ENCODE data around the gene TNFRSF1A. TPM values are rescaled to one million over a fixed set of nuclear protein-coding genes. Genes with fewer than 3 reads are reported as not detected.
"Not testable (repeated sequence)": the region's sequence is repeated elsewhere in the genome, so short reads cannot be mapped to it uniquely, and the experiment has no call there.

Gene TNFRSF1A
- total RNA-seq, 1 donor from 2014 or later: 76.0 TPM

DNA sequence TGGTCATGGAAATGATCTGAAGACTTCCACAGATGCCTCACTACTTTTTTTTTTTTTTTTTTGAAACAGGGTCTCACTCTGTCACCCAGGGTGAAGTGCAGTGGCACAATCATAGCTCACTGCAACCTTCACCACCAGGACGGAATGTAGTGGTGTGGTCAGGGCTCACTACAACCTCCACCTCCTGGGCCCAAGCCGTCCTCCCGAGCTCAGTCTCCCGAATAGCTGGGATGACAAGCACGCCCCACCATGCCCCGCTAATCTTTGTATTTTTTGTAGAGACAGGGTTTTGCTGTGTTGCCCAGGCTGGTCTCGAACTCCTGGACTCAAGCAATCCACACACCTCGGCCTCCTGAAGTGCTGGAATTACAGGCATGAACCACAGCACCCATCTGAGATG lies 3.3 kb downstream of the TNFRSF1A start:
- DNase-seq (ENCODE audit: low spot score); ATAC-seq: not testable (repeated sequence)

DNA sequence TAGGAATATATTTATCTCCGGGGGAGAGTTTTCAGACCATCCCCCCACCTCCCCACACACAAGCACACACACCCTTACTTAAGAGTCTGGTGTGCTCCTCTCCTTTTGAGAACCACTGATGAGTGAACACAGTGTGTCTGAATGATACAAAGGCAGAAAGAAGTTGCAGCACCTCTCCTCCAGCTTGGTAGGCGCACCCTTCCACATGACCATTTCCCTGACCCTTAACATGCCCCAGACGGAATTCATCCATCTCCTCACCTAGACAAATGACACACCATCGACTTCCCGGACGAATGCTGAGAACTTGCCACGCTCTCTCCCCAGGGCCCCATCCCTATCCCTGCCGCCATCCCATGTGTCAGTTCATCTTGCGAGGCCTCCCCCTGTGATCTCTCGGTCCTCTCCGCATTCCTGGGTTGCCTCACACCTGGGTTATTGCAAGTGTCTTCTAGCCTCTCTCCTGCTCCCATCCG lies 3.9 kb downstream of the TNFRSF1A start:
- DNase-seq (ENCODE audit: low spot score): no peak
- ATAC-seq: no peak

DNA sequence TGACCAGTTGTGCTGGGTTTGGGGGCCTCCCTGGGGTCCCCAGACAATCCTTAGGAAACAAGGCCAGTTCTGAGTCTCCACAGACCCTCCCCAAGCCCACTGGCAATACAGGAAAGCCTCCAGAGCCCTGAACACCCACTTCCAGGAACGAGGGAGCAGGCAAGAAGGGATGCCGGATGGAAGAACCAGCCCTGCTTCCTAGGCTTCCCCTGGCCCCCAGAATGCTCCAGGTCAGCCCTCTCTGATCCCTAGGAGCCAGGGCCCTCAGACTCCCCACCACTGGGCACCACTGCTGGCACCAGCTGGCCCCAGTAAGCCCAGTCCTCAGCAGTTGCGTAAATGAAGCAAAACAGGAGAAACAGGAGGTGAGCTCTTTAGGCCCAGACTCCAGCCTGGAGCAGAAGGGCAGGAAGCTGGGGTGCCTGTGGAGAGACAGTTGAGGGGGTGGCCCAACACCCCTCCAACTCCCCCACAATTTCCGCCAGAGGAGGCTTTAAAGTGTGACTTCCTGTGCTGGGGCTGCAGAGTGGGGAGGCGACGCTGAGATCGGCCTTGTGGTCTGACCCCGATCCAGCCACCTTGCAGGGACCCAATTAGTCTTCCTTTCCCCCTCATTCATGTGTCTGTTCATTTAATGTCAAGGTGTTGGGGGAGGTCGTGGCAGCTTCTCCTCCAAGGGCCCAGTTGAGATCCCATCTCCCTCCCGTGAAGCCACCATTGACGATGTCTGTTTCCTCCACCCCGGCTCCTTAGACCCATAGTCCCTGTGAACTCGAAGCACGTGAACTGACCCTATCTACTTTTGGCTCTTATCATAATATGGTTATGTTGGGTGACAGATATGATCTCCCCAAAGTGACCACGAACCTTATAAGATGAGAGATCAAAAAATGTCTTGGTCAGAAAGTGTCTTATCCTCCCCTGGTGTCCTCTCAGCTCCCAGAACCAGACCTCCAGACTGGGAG lies 4.7 kb downstream of the TNFRSF1A start:
- no peak for DNase-seq (ENCODE audit: low spot score)
- peak; percentile 24 for ATAC-seq

DNA sequence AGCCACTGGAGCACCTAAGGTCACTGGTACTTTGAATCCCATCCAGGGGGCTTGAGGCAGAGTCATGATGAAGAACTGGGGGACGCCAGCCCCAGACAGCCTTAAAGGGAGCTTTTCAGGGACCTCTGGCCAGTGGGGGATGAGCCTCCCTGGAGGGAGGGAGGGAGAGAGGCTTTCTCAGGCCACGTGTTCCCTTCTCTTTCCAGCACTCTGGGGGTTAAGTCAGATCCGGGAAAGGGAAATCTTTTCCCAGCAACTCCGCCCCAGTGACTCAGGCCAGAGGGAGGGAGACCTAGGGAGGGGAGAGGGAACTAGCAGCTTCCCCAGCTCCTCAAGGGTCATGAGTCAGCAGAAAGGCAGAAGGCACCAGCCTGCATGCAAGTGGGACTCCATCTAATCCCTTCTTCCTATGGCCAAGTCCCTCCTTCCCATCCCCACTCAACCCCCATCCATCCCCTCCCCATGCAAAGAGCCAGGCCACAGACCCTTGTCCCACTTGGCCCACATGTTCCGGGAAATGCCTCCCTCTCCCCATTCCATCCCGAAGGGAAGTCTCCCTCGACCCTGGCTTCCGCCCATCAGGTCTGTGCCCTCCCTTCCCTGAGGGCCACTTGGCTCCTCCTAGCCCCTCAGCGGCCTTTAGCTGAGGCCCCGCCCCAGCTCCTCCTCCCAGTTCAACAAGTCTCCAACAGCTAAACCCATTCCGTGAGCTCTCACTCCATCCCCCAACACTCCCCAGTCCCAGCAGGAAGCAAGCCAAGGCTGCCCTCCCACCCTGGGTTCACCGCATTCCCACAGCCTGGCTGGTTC lies 5.6 kb downstream of the TNFRSF1A start:
- ATAC-seq (peak; percentile 75), DNase-seq (ENCODE audit: low spot score) (peak; percentile 95)

DNA sequence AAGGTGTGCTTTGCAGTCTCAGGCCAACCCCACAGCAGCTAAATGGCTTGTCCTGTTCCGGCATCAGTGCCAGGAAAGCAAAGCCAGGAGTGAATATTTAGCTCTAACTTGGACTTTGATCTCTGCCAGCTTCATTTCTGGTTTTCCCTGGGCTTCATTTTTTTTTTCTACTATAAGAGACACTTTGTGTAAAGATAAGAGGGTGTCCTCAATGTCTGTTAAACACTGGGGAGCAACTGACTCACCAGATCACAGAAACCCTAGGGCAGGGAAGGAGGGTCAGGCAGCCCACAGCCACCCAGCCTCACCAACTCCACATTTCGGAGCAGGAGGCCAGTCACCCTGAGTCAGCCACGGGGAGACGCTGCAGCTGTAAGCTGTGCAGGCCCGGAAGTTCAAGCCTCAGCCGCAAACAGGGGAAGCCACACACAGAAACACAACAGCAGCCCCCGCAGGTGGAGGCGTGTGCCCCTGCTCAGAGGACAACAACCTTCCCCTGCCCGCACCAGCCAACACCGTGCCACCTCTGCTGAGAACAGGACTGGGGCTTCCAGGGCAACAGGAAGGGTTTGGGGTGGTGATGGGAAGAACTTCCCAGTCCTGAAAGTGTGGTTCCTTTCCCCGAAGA lies 6.3 kb downstream of the TNFRSF1A start:
- ATAC-seq (peak; percentile 53), DNase-seq (ENCODE audit: low spot score) (peak; percentile 74)

DNA sequence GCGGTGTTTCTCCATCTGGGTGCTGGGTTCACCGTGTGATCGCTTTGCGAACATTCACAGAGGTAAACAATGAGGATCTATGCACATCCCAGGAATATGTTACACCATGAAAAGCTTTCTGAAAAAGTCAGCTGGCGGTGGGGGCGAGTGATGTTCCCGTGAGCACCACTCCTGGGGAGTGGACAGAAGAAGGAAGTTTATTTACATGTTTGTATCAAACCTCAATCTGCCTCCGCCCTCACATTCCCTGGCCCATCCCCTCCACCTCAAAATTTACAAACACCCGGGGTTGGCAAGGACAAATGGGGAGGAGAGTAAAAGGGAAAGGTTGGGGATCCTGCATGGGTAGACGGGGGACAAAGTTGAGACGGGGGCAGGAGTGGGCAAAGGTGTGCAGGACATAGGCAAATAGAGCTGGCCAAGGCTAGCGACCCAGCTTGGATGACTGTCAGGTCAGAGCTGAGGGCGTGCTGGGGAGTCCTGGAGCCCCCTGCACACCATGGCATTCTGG lies 6.9 kb downstream of the TNFRSF1A start:
- peak; percentile 15 for ATAC-seq
- DNase-seq (ENCODE audit: low spot score): peak; percentile 84

DNA sequence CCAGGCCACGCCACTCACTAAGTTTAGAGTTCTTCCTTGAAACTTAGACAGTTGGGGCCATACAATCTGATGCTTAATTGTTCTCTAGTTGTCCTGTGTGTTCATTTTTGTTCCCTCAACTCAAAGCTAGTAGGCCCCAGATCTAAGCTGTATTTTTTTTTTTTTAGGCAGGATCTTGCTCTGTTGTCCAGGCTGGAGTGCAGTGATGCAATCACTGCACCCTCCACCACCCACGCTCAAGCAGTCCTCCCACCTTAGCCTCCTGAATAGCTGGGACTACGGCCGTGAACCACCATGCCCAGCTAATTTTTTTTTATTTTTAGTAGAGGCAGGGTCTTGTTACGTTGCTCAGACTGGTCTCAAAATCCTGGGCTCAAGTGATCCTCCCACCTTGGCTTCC lies 7.5 kb downstream of the TNFRSF1A start:
- ATAC-seq (no peak), DNase-seq (ENCODE audit: low spot score) (no peak)

DNA sequence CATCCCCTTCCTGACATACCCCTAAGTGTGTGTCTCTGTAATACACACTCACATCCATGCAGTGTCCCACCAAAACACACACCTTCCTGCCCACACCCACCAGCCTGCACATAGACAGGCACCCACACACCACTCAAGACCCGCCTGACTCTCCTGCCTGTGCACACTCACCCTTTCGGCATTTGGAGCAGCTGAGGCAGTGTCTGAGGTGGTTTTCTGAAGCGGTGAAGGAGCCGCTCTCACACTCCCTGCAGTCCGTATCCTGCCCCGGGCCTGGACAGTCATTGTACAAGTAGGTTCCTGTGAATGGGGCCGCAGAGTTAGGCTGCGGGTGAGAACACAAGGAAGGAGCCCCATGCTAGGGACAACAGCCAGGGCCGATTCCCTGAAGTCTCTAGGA lies 8.3 kb downstream of the TNFRSF1A start:
- ATAC-seq (no peak), DNase-seq (ENCODE audit: low spot score) (no peak)

DNA sequence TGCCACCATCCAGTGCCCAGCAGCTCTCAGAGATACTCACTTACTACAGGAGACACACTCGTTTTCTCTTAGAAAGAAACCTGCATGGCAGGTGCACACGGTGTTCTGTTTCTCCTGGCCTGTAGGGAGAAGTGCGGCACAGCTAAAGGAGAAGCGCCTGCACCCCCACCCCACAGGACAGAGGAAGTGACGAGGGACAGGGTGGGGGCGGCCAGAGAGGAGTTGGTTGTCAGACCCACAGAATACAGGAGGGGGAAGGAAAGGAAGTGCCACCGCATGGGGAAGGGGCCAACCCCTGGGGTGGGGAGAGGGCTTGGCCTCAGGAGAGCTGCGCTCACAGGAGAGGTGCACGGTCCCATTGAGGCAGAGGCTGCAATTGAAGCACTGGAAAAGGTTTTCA lies 8.8 kb downstream of the TNFRSF1A start:
- ATAC-seq (no peak), DNase-seq (ENCODE audit: low spot score) (no peak)

DNA sequence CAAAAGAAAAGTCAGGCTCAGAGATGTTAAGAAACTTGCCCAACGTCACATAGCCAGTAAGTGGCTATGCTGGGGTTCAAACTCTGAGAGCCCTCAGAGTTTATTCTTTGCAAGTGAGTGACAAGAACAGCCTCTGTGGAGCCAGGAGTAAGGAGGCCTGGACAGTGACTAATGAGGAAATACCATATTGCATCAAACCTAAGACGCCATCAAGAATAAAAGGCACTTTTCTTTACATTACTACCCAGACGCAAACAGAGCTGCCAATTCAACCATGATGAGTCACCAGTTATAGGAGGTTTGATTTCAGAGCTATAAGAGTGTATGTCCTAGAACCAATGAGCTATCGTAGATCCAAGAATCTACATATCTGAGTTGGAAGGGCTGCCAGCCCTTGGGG lies 9.4 kb downstream of the TNFRSF1A start:
- ATAC-seq (no peak), DNase-seq (ENCODE audit: low spot score) (no peak)

DNA sequence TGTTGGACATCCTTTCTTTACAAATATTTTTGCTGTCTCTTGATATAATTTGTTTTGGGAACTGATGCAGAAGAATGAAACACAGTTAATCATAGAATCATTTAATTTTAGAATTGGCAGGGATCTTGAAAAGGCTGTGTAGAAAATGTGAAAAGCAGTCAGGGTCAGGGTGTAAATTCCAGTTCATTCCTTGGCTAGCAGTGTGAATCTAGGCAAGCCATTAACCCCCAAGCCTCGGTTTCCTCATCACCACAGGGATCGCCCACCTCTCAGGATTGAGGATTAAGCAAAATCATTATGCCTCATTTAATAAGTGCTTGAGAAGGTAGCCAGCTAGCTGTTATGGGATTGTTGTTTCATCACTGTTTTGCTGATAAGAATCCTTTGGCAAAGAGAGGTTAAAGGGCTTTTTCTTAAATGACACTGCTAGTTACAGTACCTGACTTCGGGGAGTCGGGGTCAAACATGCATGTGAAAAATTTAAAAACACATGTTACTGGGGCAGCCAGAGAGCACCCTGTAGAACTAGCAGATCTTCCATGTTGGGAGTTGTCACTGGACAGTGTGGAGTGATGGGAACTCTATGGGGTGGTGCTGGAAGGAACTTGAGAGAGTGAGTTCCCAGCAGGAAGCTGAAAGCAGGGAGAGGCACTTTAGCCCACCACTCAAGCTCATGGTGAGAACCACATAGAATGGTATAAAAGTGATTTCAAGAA lies 10.7 kb downstream of the TNFRSF1A start:
- no peak for ATAC-seq
- no peak for DNase-seq (ENCODE audit: low spot score)

DNA sequence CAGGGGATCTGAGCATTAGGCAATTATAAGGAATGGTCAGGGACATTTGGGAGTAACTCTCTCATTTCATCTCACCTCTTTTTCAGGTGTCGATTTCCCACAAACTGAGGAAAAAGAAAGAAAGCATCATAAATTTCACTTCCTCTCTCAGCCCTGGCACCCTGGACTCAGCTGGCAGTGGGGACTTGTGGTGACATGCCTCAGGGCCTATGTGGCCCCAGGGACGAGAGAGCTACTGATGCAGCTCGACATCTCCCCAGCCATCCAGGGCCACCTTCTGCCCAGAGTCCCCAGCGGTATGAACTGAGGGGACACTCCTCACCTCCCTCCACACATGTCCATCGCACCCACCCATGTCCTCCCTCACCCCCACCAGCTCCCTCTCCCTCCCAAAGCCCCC lies 11.7 kb downstream of the TNFRSF1A start:
- no peak for ATAC-seq
- no peak for DNase-seq (ENCODE audit: low spot score)

DNA sequence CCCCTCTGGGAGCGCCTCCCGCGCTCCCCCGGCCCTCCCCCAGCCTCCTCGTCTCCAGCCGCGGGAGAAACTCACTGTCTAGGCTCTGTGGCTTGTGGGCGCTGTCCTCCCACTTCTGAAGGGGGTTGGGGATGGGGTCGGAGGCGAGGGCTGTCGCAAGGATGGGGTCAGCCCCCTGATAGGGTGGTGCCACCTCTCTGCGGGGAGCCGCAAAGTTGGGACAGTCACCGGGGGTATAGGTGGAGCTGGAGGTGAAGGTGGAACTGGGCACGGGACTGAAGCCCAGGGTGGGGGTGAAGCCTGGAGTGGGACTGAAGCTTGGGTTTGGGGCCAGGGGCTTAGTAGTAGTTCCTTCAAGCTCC lies 12.2 kb downstream of the TNFRSF1A start:
- no peak for DNase-seq (ENCODE audit: low spot score)
- no peak for ATAC-seq

DNA sequence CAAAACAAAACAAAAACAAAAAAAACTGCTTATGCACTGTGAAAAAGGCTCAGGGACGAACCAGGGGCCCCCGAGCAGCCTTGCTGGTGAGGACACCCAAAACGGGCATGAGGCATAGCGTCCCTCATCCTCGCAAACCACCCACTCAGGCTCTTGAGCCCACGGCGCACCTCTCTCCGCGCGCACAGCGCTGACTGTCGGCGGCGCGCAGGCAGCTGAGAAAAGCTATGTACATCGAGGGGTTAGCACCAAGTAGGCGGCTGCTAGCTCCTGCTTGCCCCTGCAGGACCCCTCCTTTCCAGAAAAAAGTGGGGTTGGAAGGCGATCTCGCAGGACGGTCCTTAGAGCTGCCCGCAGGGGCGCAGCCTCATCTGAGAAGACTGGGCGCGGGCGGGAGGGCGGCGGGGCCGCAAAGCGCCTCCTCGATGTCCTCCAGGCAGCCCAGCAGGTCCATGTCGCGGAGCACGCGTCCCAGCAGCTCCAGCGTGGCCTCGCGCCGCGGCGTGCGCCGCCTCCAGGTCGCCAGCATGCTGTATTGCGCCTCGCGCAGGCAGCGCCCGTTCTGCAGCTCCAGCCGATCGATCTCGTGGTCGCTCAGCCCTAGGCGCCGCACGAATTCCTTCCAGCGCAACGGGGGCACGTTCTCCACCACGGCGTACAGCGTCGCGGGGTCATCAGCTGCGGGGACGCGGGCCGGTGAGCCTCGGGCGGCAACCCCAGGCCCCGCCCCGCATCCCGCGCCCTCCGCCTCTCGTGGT lies 12.8 kb downstream of the TNFRSF1A start:
- ATAC-seq (no peak), DNase-seq (ENCODE audit: low spot score) (no peak)

DNA sequence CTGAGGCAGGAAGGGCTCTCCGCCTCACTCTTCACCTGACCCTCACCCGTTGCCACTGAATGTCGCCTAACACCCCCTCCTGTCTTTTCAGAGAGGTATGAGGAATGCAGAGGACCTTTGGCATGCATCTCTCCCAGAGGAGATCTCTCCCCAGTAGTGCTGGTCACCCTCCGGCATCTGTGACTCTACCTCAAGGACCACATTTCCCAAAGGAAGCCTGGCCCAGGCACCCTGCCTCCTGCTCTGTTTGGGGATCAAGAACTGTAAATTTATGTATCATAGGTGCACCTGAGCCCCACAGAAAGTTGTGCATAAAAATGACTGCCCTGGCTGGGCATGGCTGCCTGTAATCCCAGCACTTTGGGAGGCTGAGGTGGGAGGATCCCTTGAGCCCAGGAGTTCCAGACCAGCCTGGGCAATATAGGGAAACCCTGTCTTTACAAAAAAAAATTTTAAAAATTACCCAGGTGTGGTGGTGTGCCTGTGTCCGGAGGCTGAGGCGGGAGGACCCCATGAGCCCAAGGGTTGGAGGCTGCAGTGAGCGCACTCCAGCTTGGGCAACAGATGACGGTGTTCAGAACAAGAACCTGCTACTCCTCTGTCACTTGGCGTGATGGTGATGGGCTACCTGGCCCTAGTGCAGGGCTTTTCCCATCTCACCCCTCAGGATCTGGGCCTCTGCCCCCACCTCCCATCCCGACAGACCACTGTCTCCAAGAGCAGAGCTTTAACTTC lies 13.7 kb downstream of the TNFRSF1A start:
- ATAC-seq: no peak
- DNase-seq (ENCODE audit: low spot score): no peak

DNA sequence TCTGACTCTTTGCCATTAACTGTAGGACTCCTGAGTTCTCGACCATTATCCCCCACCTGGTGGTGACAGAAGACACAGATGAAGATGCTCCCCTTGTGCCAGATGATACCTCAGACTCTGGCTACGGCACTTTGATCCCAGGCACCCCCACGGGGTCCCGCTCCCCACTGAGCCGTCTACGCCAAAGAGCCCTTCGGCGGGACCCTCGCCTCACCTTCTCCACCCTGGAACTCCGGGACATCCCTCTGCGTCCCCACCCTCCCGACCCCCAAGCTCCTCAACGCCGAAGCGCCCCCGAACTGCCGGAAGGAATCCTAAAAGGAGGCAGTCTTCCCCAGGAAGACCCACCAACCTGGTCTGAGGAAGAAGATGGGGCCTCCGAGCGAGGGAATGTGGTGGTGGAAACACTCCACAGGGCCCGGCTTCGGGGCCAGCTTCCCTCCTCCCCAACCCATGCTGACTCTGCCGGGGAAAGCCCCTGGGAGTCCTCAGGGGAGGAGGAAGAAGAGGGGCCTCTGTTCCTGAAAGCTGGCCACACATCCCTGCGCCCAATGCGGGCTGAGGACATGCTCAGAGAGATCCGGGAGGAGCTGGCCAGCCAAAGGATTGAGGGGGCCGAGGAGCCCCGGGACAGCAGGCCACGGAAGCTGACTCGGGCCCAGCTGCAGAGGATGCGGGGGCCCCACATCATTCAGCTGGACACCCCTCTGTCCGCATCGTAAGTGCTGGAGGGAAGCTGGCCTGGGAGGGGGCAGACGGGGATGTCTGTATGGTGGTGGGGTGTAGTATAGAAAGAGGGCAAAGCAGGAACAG lies 14.4 kb downstream of the TNFRSF1A start:
- ATAC-seq (no peak), DNase-seq (ENCODE audit: low spot score) (no peak)

DNA sequence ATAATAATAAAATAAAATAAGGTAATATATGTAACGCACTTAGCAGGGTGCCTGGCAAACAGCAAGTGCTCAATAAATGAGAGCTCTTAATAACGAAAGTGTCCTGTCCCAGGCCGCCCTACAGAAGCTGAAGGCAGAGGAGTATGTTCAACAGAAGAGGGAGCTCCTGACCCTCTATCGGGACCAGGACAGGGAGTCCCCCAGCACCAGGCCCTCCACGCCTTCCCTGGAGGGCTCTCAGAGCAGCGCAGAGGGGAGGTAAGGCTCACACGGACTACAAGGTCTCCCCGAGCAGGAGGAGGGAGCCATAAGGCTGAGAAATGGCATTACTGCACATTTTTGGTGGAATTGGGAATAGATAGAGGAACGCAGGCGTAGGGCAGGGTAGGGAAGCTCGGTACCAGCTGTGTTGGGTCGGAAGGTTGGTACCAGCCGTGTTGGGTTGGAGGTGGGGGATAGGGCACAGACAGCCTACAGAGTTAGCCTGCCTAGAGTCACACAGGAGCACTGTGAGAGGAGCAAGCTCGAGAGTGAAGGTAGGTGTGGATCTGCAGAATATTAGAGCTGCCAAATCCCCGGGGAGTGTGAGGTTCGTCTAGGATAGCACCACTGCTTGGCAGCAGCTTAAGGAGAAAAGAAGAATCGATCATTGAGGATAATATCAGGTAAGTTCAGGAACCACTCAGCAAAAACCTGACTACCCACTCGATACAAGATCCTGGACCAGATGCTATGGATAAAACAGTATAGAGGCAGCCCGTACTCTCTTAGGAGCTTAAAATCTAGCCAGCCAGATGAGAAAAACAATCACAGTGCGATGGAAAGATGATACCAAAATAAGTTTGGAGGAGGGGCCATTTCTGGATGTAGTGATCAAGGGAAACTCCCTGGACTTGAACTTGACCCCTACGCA lies 15.3 kb downstream of the TNFRSF1A start:
- no peak for DNase-seq (ENCODE audit: low spot score)
- ATAC-seq: peak; percentile 54
